NCI-H226 (cell line): ENCODE results near the gene CCDC73.
"Not testable (repeated sequence)": the region's sequence is repeated elsewhere in the genome, so short reads cannot be mapped to it uniquely, and the experiment has no call there.

ENCODE experiments used
- DNase-seq: peaks from one replicate; pipeline ENCODE4 v3.0.0-alpha.2; 2015

CCDC73 gene

DNA sequence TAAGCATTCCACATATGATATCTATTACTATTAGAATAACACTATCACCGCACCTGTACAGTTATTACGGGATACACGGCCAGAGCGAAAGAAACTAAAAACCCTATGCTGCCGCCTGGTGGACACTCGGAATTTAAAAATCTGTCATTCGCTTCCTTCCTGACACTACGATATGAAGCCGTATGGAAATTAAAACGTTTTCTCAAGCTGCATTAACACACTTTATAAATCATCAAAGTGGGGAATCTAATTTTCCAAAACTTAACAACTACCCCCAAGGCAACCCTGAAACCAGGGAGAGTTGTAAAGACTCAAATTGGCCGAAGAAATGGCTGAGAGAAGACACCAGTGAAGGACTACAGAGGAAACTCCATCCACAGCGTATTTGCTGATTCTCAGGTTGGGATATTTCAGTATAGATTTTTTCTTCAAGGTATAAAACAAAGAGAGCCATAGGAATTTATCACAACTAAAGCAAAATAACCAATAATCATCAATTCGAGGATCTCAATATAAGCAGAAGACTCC is 1.4 kb downstream of the CCDC73 start:
- peak; percentile 10 for DNase-seq

DNA sequence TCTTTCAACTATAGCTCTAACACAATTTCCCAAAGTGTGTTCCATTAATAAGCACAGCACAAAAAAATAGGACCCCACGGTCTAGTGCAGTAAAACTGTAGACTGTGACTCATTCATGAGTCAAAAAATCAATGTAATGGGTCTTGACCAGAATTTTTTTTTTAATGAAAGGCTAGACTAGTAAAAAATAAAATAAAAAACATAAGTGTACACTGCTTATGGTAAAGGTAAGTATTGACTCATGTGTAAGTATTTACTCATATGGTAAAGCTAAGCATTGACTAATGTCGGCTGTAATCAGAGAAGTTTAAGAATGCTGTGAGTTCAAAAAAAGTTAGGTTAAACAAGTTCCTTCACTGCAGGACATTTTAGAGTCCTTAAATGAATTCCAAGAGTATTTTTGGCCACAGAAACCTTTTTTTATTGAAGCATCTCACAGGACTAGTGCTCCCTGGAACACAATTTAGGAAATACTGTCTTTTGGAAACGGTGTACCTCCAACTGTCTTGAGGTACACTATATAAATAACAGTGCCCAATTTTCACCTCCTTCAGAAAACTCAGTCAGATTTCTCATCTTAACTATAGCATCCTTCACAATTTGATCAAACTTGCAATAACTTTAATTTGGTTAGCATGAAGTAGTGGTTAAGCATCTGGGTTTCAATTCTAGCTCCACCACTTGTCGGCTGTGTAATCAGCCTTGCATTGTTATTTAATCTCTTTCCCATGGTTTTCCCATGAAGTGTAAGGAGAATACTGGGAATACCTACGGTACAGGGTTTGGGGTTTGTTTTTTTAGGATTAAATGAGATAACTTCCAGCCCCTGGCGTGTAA is 2.1 kb downstream of the CCDC73 start:
- DNase-seq, result no peak

DNA sequence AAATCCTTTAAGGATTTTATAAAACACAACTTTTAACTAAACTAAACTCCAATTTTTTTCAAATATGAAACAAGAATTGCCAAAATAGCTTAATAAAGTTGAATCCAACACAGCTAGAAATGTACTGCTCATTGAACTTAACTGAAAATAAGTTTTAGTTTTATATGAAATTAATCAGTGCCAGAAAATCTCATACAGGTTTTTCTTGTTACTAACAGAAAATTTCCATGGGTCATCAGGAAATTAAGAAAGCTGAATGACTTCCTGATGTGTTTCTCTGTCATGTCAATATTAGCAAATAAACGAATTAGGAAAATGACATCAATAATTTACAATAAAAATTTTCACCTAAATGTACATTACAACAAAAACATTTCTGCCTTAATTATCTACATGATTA is 3.5 kb downstream of the CCDC73 start:
- DNase-seq, result no peak

DNA sequence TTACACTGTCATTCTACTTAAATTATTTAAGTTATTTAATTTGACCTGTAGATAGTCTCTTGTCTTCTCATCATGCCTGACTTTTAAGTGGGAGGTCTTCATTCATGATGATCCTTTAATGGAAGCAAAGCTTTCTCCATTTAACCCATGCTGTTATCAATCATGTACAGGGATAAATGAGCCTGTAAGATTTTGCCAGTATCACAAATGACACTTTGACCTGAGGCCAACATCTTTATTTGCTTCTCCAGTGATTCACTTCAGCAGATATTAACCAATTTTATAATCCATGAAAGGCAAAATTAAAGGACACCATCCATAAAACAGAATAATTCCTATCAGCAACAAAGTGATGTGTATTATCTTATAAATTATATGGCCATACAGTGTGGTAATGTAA is 7.7 kb downstream of the CCDC73 start:
- no peak for DNase-seq

DNA sequence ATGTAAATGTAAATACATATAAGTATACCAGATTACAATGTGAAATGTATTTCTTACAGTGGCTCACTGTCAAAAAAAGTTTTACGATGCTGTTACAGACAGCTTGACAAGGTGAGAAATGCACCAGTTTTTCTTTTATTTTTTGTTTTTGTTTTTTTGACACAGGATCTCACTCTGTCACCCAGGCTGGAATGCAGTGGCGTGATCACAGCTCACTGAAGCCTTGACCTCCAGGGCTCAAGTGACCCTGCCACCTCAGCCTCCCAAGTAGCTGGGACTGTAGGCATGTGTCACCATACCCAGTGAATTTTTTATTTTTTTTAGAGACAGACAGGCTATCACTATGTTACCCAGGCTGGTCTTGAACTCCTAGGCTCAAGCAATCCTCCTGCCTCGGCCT is 9.2 kb downstream of the CCDC73 start:
- no peak for DNase-seq

DNA sequence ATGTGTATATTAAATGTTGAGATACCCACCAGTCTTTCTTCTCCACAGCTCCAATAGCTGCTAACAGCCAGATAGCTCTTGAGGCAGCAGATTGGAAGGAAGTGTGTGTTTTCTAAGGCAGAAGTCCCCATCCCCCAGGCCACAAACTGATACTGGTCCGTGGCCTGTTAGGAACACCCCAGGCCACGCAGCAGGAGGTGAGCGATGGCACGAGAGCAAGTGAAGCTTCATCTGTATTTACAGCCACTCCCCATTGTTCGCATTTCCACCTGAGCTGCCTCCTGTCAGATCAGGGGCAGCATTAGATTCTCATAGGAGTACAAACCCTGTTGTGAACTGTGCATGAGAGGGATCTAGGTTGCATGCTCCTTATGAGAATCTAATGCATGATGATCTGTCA is 12.7 kb downstream of the CCDC73 start:
- no peak for DNase-seq

DNA sequence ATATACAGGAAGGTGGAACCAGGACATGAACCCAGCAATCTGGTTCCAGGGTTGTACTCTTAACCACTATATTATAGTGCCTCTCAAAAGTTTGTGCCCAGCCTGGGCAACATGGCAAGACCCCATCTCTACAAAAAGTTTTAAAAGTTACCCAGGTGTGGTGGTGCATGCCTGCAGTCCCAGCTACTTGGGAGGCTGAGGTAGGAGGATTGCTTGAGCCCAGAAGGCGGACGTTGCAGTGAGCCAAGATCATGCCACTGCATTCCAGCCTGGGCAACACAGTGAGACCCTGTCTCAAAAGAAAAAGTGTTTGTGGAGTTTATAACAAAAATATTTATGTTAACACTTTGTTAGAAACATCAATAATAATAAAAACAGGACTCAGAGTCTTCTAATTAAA is 13.6 kb downstream of the CCDC73 start:
- not testable (repeated sequence) for DNase-seq

DNA sequence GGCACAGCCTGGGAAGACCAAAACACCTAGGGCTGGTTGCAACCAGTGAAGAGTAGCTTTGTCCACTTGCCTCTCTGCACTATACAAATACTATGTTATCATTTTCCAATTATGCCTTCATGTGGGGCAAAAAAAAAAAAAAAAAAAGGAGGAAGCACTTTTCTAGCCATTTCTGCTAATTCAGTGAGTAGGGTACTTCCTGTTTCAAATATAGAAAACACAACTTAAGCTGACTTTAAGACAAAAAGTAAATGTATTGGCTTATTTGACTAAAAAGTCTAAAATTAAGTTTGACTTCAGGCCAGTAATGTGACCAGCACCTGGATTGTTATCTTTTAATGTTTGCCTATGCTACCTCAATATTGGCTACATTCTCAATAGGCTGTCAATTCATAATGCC is 15.3 kb downstream of the CCDC73 start:
- no peak for DNase-seq

DNA sequence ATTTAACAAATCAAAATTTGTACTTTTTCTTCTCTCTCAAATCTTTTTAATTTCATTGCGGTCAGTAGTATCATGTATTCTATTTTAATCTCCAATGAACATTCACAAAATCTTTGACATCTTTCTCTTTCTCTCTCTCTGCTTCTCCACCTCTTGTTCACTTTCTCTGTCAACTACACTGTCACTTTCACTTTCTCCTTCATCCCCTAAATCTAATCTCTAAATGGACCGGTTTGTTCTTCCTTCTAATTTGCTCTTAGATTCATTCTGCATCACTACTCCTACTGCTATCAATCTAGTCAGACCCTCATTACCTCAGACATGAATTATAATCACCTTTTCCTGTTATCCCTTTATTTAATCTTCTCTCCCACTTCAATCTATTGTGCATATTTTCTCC is 18.6 kb downstream of the CCDC73 start:
- DNase-seq, result no peak

DNA sequence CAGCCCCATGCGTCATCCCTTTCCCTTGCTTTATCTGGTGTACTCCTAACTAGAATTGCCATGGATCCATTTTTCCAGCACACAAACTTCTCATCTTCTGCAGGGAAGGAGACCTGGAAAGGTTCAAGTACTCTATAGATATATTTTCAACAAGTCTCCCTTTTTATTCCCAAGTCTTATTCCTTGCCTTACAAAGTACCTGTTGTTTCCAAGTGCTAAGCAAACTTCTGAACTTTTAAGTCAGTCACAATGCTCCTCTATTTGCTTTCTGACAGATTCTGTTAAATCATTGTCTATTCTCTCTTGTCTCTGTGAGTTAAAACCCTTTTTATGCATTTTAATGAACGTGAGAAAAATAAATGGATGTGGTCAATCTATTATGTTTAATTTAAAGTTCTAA is 20.4 kb downstream of the CCDC73 start:
- no peak for DNase-seq

DNA sequence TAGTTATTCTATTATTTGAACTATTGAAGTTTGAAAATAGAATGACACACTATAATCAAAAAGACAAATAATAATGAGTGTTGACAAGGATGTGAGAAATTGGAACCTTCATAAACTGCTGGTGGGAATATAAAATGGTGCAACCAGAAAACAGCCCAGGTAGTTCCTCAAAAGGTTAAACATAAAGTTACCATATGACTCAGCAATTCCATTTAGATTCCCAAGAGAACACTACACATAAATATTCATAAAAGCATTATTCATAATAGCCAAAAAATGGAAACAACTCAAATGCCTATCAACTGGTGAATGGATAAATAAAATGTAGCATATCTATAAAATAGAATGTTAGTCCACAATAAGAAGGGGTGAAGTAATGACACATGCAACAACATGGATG is 21.7 kb downstream of the CCDC73 start:
- no peak for DNase-seq

DNA sequence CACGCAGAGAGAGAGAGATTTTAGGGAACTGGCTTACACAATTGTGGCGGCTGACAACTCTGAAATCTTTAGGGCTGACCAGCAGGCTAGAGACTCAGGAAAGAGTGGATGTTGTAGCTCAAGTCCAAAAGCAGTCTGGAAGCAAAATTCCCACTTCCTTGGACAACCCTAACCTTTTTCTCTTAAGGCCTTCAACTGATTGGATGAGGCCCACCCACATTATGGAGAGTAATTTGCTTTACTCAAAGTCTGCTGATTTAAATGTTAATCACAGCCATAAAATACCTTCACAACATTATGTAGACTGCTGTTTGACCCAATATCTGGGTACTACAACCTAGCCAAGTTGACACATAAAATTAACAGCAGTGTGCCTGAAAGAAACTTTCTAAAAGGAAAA is 32.7 kb downstream of the CCDC73 start:
- DNase-seq, result not testable (repeated sequence)

DNA sequence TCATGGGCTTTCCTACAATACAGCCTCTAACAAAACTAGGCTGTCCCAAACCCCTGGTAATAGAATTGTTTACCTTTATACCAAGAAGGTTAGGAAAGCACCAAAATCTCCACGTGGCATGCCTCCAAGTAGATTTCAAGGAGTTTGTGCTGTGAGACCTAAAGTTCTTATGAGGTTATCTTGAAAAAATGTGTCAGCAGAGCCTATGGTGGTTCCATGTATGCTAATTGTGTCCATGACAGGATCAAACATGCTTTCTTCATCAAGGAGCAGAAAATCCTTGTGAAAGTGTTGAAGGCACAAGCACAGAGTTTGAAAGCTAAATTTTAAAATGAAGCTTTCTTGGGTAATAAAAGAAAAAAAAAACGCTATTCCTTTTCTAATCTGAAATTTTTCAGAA is 36.2 kb downstream of the CCDC73 start:
- no peak for DNase-seq

DNA sequence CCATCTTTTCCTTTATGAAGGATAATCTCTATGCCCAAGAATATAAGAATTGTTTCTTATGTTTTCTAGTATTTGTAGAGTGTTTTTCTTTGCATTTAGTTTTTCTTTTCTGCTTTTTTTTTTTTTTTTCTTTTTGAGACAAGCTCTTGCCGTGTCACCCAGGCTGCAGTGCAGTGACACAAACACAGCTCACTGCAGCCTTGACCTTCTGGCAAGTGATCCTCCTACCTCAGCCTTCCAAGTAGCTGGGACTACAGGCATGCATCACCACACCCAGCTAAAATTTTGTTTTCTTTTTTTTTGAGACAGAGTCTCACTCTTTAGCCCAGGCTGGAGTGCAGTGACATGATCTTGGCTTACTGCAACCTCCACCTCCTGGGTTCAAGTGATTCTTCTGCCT is 41.3 kb downstream of the CCDC73 start:
- DNase-seq, result not testable (repeated sequence)

DNA sequence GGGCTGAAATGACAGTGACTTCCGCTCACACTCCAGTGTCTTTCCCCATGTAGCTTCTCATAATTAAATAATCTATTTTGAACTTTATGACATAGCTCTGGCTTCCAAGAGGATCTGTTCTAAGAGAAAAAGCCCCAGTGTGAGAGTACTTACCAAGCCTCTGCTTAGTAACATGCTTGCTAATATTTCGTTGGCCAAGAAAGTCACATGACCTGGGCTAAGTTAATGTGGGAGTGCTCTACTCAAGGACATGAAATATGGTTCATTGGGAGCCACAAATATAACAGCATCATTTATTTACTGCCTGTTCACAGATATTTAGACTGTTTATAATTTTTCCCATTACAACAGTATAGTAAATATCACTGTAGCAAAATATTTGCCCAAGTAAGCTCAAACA is 42.5 kb downstream of the CCDC73 start:
- no peak for DNase-seq

DNA sequence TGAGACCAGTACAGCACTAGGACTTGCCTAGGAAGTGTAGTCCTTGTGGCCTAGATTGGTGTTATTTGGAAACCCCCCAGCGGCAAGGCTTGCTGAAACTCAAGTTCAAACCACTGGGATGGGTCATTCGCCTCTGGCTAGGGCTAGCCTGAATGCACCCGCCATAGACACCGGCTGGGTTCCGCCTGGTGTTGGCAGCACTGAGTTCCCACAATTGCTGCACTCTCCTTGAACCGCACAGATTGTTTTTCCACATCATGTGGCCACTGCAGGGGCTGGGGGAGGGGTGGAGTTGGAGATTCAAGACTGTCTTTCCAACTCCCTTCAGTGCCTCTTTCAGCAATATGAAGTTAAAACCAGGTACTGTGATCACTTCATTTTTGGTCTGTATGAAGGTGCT is 43.1 kb downstream of the CCDC73 start:
- DNase-seq, result no peak

DNA sequence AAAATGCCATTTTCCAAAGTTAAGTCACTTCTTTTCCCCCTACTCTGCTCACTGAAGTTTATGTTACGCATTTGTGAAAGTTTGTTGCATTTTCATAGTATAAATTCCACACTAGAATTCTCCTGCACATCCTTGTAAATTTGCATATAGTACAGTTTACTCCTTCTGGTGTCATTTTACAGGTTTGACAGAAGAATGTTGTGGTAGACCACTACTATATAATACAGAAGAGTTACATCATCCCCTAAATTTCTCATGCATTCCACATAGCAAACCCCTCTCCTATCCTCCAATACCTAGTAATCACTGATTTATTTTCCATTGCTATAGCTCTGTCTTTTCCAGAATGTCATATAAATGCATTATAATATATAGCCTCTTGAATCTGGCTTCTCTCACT is 64.5 kb downstream of the CCDC73 start:
- no peak for DNase-seq

DNA sequence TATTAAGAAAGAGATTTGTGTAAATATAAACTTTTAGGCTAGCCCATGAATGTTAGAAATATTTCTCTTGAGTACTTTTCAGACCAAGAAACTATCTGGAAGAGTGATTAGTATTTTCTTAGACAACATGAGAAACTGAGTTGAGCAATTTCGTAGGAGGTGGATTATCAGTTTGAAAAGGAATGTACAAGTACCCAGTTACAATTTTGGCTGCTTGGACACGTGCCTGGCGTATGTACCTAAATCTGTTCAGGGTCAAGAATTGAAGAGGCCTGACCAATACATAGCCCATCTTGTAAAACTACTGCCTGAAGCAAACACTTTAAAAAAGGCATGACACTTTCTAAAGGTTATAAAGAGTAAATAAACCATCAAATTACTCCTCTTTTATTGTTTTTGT is 71.1 kb downstream of the CCDC73 start:
- peak; percentile 31 for DNase-seq

DNA sequence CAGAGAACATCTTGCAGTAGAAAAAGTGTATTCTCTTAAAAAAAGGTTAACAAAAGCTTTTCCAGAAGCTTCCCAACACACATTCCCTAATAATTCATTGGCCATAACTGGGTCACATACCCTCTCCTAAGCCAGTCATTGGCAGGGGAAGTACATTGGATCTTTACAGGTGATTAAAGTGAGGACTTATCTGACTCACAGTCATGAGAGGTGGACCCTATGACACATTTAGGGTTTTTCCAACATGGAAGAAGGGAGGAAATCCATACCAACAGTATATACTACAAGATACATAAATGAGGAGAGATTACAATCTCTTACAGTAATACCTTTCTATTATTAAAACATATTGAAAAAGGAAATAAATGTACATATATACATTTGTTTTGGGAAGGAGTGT is 72.2 kb downstream of the CCDC73 start:
- no peak for DNase-seq

DNA sequence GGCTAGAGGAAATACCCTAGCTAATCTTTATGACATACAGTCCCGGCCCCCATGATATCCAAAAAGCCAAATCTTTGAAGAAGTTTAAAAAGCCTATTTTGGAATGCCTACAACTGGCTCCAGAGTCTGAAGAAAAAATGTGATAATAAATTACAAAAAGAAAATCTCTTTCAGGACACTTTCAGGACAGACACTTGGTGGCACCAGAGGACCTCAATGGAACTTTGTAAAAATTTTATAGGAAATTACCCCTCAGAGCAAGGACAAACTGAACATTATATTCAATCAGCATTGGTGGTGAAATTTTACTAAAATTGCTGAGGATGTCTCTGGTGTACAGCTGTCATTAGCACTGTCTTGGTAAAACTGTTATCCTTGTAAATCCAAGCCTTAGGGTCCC is 81.0 kb downstream of the CCDC73 start:
- DNase-seq, result no peak

DNA sequence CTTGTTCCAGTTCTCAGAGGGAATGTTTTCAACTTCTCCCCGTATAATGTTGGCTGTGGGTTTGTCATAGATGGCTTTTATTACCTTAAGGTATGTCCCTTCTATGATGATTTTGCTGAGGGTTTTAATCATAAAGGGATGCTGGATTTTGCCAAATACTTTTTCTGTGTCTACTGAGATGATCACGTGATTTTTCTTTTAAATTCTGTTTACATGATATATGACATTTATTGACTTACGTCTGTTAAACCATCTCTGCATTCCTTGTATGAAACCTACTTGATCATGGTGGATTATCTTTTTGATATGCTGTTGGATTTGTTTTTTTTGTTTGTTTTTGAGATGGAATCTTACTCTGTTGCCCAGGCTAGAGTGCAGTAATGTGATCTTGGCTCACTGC is 85.5 kb downstream of the CCDC73 start:
- not testable (repeated sequence) for DNase-seq

DNA sequence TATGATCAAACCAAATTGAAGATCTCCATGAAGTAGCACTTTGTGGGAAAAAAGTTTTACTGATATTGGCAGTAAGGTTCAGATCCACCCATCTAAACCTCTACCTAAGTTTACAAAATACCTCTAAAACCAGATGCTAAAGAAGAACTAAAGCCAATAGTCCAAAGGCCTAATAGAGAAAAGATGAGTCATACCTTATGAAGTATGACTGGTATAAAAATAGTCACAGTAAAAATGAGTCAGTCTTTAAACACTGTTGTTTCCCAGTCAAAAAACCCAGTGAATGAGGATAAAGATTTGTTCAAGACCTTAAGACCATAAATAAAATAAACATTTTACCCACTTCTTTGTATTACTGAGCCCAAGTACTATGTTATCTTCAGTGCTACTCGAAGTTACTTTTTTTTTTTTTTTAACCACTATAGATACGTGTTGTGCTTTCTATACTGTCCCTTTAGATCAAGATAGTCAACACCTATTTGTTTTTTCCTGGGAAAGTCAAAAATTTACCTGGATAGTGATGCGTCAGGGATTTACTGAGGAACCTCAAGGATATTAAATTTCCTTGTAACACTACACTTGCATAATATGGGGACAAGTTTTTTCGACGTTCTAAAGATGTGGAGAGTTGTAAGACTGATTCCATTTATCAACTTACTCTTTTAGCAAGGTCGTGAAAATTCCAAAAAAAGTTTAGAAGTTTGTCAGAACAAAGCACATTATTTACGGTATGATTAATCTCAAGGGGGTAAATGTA is 87.3 kb downstream of the CCDC73 start:
- peak; percentile 52 for DNase-seq

DNA sequence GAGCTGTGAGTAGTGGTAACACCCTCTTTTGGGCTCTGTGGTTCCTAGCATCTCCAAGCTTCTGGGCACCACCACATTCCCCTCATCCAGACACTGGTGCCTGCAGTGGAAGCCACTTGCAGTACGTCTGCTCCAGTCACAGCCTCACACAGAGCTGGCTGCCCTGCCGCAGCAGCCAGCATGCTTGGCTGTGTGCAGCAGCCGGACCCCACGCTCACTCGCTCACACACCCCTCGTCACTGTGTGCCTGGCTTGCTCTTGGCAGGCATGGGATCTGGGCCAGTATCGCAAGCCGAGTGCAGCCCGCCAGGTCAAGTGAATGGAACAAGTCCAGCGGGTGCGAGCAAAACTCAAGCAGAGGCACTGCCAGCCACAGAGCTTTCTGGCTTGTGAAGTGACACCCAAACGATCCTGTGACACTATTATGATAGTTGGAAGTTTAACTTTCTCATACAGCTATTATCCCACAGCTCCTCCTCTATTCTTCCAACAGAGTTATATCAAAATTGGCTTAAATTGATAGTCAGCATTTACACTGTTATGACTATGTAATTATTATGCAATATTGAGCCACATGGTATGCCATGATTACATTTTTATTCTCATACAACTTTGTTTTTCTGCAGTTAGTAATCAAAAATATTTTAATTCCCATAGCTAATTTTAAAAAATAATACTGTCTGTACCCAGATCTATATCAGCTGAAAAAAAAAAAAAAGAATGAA is 89.0 kb downstream of the CCDC73 start:
- no peak for DNase-seq

DNA sequence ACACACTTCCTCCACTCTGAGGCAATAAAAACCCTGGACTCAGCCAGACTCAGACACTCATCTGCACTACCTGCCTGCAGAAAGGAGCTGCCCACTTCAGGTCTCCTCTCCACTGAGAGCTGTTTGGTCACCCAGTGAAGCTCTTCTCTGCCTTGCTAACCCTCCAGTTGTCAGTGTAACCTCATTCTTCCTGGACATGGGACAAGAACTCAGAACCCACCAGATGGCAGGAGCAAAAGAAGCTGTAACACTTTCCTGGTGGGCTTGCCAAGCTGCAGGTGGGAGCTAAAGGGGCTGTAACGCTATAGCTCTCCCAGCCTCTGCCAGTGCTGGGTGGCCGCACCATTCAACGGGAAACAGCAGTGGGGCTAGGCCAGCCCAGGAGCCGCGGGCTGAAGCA is 89.7 kb downstream of the CCDC73 start:
- no peak for DNase-seq
